HG03095 (cell line): ENCODE data around the gene SSU72.
"Not testable (repeated sequence)": the region's sequence is repeated elsewhere in the genome, so short reads cannot be mapped to it uniquely, and the experiment has no call there.

Experiments
- ATAC-seq: cut with Tn5 transposase; IDR thresholded peaks from one replicate; pipeline ENCODE4 v1.9.1; 2021; ENCODE audit warnings: moderate library complexity; ENCODE audit not compliant: unreplicated experiment

SSU72 gene

DNA sequence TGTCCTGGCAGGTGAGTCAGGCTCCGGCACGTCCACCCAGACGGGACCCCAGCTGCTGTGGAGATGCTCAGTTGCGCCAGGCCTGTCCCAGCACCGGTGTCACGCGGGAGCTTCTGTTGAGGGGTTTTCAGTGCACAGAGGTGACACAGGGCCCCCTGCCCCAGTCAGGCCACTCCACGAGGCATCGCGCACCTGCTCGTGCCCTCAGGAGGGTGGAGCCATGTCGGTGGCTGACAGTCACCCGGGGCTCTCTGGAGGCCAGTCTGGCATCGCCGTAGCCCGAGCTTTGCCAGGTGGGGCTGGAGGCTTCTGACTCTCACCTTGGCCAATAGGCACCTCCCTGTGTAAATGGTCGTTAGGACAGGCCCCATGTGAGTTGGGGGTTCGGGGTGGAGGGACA is 45.3 kb downstream of the SSU72 start:
- no peak for ATAC-seq

GRCh38 chr1:1528301-1529267 is 46.1 kb downstream of the SSU72 start:
- ATAC-seq, result no peak

DNA sequence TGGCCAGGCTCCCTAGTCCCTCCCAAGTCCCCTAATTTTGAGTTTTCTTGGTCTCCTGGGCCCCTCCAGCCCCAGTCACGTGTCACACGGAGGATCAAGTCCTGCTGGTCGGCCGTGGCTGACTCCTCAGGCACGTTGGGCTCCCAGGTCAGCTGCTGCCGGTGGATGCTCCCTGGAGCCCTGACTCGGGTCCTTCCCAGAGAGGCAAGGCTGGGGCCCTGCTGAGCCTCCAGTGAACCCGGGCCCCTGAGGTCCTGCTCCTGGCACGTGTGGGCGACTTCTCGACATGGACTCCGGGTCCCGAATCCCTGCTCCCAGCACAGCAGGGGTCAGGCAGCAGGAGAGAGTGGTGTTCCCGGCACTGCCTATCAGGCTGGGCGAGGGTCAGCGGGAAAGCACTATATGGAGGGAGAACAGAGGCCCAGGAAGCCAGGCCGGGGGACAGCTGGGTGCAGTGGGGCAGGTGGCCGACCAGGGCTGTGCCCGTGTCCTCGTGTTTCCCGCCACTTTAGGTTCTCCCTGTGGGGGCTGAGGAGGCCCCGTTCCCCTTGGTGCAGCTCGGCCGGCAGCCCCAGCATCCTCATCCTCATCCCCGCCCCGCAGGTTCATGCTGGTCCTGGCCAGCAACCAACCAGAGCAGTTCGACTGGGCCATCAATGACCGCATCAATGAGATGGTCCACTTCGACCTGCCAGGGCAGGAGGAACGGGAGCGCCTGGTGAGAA is 47.4 kb downstream of the SSU72 start:
- no peak for ATAC-seq

- not testable (repeated sequence) for ATAC-seq
Measured at GRCh38 chr1:1526476-1526875, 48.2 kb downstream of the SSU72 start.

GRCh38 chr1:1524750-1525383 is 49.8 kb downstream of the SSU72 start:
- ATAC-seq, result not testable (repeated sequence)

DNA sequence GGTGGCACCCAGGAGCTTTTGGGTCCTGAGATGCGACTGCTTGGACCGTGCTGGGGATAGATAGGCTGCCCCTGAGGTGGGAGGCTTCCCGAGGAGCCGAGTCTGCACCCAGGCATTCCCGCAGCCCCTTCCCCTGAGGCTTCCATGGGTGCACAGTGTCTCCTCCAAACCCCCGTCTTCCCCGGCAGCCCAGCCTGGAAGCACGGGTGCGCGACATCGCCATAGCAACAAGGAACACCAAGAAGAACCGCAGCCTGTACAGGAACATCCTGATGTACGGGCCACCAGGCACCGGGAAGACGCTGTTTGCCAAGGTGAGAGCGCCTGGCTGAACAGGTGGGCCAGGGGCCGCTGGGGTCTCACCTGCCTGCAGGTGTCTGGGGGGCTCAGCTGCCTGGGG is 51.0 kb downstream of the SSU72 start:
- ATAC-seq, result not testable (repeated sequence)

DNA sequence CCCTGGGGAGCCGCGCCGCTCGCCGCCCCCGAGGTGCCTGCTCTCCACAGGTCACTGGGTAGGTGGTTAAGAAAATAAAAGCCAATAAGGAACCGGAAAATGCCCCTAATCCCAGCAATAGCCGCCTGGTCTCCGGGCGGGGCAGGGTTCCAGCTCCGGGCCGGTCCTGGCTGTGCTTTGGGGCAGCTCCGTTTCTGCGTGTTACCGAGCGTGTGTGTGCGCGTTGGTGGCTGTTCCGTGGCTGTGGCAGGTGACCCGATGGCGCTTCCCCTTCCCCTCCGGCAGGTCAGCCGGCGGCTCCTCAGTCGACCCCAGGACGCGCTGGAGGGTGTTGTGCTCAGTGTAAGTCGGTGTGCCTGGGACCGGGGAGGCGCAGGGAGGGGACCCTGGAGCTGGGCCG is 51.4 kb downstream of the SSU72 start:
- not testable (repeated sequence) for ATAC-seq

GRCh38 chr1:1522536-1522935 is 52.1 kb downstream of the SSU72 start:
- not testable (repeated sequence) for ATAC-seq

DNA sequence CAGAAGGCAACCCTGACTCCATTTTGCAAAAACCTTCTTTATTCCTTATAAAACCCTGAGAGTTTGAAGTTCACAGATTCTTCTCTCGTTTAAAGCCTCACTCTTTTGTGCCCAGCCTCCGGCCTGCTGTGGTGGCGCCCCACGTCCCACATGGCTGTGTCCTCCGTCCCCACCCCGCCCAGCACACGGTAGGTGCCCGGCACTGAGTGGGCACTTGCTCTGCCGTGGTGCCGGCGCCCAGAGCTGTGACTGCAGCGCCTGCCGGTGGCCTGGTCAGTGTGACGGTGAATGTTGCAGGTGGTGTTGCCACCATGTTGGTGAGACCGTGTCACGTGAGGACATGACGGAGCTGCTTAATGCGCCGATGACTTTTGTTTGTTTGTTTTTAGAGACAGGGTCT is 53.3 kb downstream of the SSU72 start:
- ATAC-seq, result no peak

DNA sequence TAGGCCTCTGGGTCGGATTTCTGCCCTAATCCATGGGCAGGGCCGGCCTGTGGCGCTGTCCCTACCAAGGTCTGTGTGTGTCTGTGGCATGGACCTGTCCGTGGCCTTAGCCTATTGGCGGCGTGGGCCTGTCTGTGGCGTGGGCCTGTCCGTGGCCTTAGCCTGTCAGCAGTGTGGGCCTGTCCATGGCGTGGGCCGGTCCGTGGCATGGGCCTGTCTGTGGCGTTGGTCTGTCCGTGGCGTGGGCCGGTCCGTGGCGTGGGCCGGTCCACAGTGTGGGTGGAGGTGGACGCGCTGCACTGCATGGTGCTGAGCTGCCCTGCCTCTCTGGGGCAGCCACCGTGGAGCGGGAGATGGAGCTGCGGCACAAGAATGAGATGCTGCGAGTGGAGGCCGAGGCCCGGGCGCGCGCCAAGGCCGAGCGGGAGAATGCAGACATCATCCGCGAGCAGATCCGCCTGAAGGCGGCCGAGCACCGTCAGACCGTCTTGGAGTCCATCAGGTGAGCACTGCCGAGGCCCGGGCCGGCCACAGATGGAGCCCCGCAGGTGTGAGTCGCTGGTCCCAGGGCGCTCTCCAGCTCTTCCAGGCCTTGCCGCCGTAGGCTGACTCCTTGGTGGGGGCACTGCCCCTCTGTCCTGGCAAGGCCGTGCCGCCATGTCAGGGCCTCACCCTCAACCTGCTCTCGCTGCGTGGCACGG is 54.7 kb downstream of the SSU72 start:
- ATAC-seq, result not testable (repeated sequence)

DNA sequence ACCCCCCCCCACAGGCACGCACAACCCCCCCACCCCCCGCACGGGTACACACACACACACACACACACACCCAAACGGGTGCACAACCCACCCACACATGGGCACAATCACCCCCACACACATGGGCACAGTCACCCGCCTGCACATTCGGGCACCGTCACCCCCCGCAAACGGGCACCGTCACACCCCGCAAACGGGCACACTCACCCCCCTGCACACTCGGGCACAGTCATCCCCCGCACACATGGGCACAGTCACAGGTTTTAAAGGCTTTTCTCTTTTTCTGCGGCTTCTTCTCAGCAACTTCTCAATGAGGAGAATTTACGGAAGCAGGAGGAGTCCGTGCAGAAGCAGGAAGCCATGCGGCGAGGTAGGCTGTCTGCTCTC is 56.0 kb downstream of the SSU72 start:
- not testable (repeated sequence) for ATAC-seq

- no peak for ATAC-seq
Measured at GRCh38 chr1:1517973-1518620, 56.6 kb downstream of the SSU72 start.

- not testable (repeated sequence) for ATAC-seq
Measured at GRCh38 chr1:1516923-1517322, 57.7 kb downstream of the SSU72 start.

GRCh38 chr1:1514376-1514775 is 60.3 kb downstream of the SSU72 start:
- not testable (repeated sequence) for ATAC-seq

DNA sequence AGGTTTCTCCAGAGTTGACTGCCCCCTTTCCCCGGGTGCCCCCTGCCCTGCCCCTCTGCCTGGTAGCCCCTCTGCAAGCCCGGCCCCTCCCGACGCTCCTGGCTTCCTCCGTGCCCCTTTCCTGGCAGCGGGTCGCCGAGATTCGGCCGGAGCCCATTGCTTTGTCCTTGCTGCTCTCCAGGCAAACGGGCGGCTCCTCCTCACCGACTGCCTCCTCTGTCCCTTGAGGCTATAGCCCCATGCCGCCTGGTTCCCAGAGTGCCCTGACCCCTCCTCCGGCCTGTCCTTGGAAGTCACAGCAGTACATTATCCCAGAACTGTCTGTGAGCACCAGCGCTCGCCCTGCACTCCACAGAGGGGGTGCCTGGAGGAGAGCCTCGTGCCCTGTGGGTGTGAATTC is 61.0 kb downstream of the SSU72 start:
- not testable (repeated sequence) for ATAC-seq

DNA sequence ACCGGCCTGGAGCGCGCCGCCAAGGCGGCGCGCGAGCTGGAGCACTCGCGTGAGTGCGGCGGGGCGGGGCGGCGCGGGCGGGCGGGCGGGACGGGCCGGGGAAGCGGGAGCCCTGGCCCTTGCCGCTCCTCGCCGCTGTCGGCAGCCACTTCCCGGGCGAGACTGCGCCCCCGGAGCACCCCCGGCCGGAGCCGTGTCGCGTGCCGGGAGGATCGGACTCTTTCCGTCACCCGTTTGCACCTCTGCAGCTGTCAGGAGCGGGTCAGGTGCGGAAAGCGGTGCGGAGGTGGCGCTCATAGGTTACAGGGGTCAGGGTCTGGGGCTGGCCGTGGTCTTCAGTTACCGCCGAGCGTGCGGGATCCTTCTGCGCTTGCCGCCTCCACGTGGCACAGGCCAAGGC is 62.2 kb downstream of the SSU72 start:
- ATAC-seq, result peak; percentile 6

- peak; percentile 75 for ATAC-seq
Measured at GRCh38 chr1:1511533-1512285, 63.0 kb downstream of the SSU72 start, which contains the start of gene ATAD3A. TSS of gene ATAD3A (plus strand) at chr1:1512162. CDS start at chr1:1512269, 107 bp downstream.

DNA sequence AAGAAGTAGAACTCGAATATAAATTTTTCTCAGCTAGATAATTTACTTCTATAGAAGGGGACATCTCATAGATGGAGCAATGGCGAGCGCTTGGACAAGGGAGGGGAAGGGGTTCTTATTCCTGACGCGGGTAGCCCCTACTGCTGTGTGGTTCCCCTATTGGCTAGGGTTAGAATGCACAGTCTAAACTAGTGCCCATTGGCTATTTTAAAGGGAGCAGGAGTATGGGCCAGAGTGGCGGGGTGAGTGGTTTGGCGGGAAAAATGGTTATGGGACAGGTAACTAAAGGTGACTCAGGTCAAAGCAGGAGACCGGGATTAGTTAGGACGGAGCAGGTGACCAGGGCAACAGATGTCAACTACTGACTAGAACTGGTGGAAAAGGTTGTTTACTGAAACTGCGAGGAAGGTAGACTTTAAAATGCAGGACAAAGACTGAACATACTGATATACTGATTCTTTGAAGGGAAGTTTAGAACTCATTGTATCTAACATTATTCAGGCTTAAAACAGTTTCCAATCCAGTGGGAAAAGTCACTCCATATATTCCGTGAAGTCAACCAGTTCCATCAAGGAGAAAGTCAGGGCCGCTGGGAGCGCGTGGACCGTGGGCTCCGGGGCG is 63.6 kb downstream of the SSU72 start:
- no peak for ATAC-seq

- not testable (repeated sequence) for ATAC-seq
Measured at GRCh38 chr1:1509465-1509850, 65.2 kb downstream of the SSU72 start.
